Progenitor cell of endocrine pancreas (in vitro differentiated cells): ENCODE measurements around the gene CCL20. TPM values are rescaled to one million over a fixed set of nuclear protein-coding genes. Genes with fewer than 3 reads are reported as not detected.

Experiments
- DNase-seq: peaks from one replicate; pipeline ENCODE4 v3.0.0; 2021; ENCODE audit warnings: low spot score; ENCODE audit not compliant: unreplicated experiment
- H3K27ac Mint-ChIP-seq: 2 replicates; pipeline ENCODE4 v1.8.0; 2021; ENCODE audit warnings: mild to moderate bottlenecking, moderate library complexity, mixed read lengths
- H3K27me3 Mint-ChIP-seq: 2 replicates; pipeline ENCODE4 v1.8.0; 2021; ENCODE audit warnings: mixed read lengths
- H3K36me3 Mint-ChIP-seq: 2 replicates; pipeline ENCODE4 v1.8.0; 2022; ENCODE audit warnings: mixed read lengths; ENCODE audit not compliant: insufficient read depth
- H3K4me1 Mint-ChIP-seq: 2 replicates; pipeline ENCODE4 v1.8.0; 2021; ENCODE audit warnings: low read depth, mixed read lengths
- H3K4me3 Mint-ChIP-seq: 2 replicates; pipeline ENCODE4 v1.8.0; 2021; ENCODE audit warnings: low read depth, mild to moderate bottlenecking, moderate library complexity, mixed read lengths
- H3K9me3 Mint-ChIP-seq: 2 replicates; pipeline ENCODE4 v1.8.0; 2021; ENCODE audit warnings: low read depth, mixed read lengths
- CTCF ChIP-seq: fragments of 200-600 bp; sonication (generic); IDR thresholded peaks from one replicate; pipeline ENCODE4 v1.5.0; 2021; ENCODE audit warnings: antibody characterized with exemption, mild to moderate bottlenecking; ENCODE audit not compliant: unreplicated experiment
- total RNA-seq: library from RNA; stranded (reverse); gene quantifications from 2 replicates; pipeline ENCODE4 v1.2.1, GENCODE V29; 2021

CCL20 gene
- total RNA-seq, 1 donor from 2014 or later, result not detected

GRCh38 chr2:227821043-227821942, 7.7 kb downstream of the CCL20 start:
- H3K27ac Mint-ChIP-seq, result no peak overlapping the region
- H3K4me1 Mint-ChIP-seq, result no peaks in the 10 kb centered on the region
- no peaks in the 10 kb centered on the region for H3K36me3 Mint-ChIP-seq
- H3K9me3 Mint-ChIP-seq, result peaks cover 3% of the 10 kb centered on the region
- DNase-seq, result no peak
- no peak overlapping the region for H3K4me3 Mint-ChIP-seq
- TF ChIP-seq CTCF, result no peak
- no peaks in the 10 kb centered on the region for H3K27me3 Mint-ChIP-seq

GRCh38 chr2:227822416-227823003, 8.9 kb downstream of the CCL20 start:
- Mint-ChIP-seq H3K4me3 (no peak overlapping the region), H3K27me3 (peaks cover 4% of the 10 kb centered on the region), H3K4me1 (no peaks in the 10 kb centered on the region), H3K36me3 (no peaks in the 10 kb centered on the region), H3K27ac (no peak overlapping the region), H3K9me3 (peaks cover 3% of the 10 kb centered on the region)
- no peak for TF ChIP-seq CTCF
- DNase-seq, result no peak

GRCh38 chr2:227823922-227824321, 10.3 kb downstream of the CCL20 start:
- H3K9me3 Mint-ChIP-seq, result peaks cover 3% of the 10 kb centered on the region
- TF ChIP-seq CTCF, result no peak
- no peak overlapping the region for H3K27ac Mint-ChIP-seq
- no peak for DNase-seq
- H3K36me3 Mint-ChIP-seq, result no peaks in the 10 kb centered on the region
- H3K4me1 Mint-ChIP-seq, result no peaks in the 10 kb centered on the region
- peaks cover 4% of the 10 kb centered on the region for H3K27me3 Mint-ChIP-seq
- H3K4me3 Mint-ChIP-seq, result no peak overlapping the region

- peaks cover 4% of the 10 kb centered on the region for H3K27me3 Mint-ChIP-seq
- H3K4me3 Mint-ChIP-seq, result no peak overlapping the region
- DNase-seq, result no peak
- no peaks in the 10 kb centered on the region for H3K4me1 Mint-ChIP-seq
- TF ChIP-seq CTCF, result no peak
- no peaks in the 10 kb centered on the region for H3K36me3 Mint-ChIP-seq
- no peak overlapping the region for H3K27ac Mint-ChIP-seq
- peaks cover 3% of the 10 kb centered on the region for H3K9me3 Mint-ChIP-seq
These were observed 11.1 kb downstream of the CCL20 start for GRCh38 chr2:227824711-227825110.

GRCh38 chr2:227826019-227826521, 12.4 kb downstream of the CCL20 start:
- no peaks in the 10 kb centered on the region for H3K4me1 Mint-ChIP-seq
- TF ChIP-seq CTCF, result no peak
- no peak overlapping the region for H3K4me3 Mint-ChIP-seq
- peaks cover 3% of the 10 kb centered on the region for H3K9me3 Mint-ChIP-seq
- DNase-seq, result no peak
- no peak overlapping the region for H3K27ac Mint-ChIP-seq
- peaks cover 4% of the 10 kb centered on the region for H3K27me3 Mint-ChIP-seq
- H3K36me3 Mint-ChIP-seq, result no peaks in the 10 kb centered on the region
